GM23338 (cell line): ENCODE measurements around the gene DENND6A. TPM values are rescaled to one million over a fixed set of nuclear protein-coding genes. Genes with fewer than 3 reads are reported as not detected.
A peak's percentile ranks its signal among the peaks of the same experiment; 100 is the strongest.

Source experiments
- ATAC-seq: fragments of 200-7000 bp; cut with Tn5 transposase; 3 replicates; pipeline ENCODE4 v1.9.1; 2020
- DNase-seq: peaks from one replicate; pipeline ENCODE4 v3.0.0-alpha.2; 2015; ENCODE audit warnings: low spot score
- H2AFZ ChIP-seq: fragments of 200-600 bp; sonication (generic); 2 replicates; pipeline ENCODE4 v1.8.0; 2016; ENCODE audit warnings: antibody characterized with exemption, mild to moderate bottlenecking, moderate library complexity
- H3F3A ChIP-seq: fragments of 200-600 bp; sonication (generic); replicated peaks from 2 replicates; pipeline ENCODE4 v1.8.0; 2017; ENCODE audit warnings: antibody characterized with exemption, mixed run types, low read depth
- H3K27ac ChIP-seq: fragments of 200-600 bp; sonication (generic); 2 replicates; pipeline ENCODE4 v1.6.1; 2016; ENCODE audit warnings: low read depth
- H3K27me3 ChIP-seq: fragments of 200-600 bp; sonication (generic); 2 replicates; pipeline ENCODE4 v1.8.0; 2016; ENCODE audit warnings: mild to moderate bottlenecking, mixed run types, moderate library complexity; ENCODE audit not compliant: insufficient read depth
- H3K36me3 ChIP-seq: fragments of 200-600 bp; sonication (generic); 2 replicates; pipeline ENCODE4 v1.8.0; 2016; ENCODE audit warnings: mild to moderate bottlenecking; ENCODE audit not compliant: insufficient read depth
- H3K4me1 ChIP-seq: fragments of 200-600 bp; sonication (generic); 2 replicates; pipeline ENCODE4 v1.8.0; 2016; ENCODE audit warnings: mild to moderate bottlenecking, moderate library complexity; ENCODE audit not compliant: insufficient read depth
- H3K4me2 ChIP-seq: fragments of 200-600 bp; sonication (generic); 2 replicates; pipeline ENCODE4 v1.7.1; 2017; ENCODE audit warnings: mixed run types
- H3K4me3 ChIP-seq: fragments of 200-600 bp; sonication (generic); 2 replicates; pipeline ENCODE4 v1.6.1; 2016; ENCODE audit warnings: mixed run types
- H3K79me2 ChIP-seq: fragments of 200-600 bp; sonication (generic); replicated peaks from 2 replicates; pipeline ENCODE4 v1.8.0; 2017; ENCODE audit warnings: mild to moderate bottlenecking; ENCODE audit not compliant: insufficient read depth
- H3K9me2 ChIP-seq: fragments of 200-600 bp; sonication (generic); 2 replicates; pipeline ENCODE4 v1.8.0; 2017; ENCODE audit not compliant: insufficient read depth
- H4K20me1 ChIP-seq: fragments of 200-600 bp; sonication (generic); replicated peaks from 2 replicates; pipeline ENCODE4 v1.8.0; 2017; ENCODE audit warnings: mild to moderate bottlenecking; ENCODE audit not compliant: insufficient read depth
- H3K27ac Mint-ChIP-seq: 2 replicates; pipeline ENCODE4 v1.8.0; 2020; ENCODE audit warnings: inconsistent platforms, mild to moderate bottlenecking, moderate library complexity, mixed read lengths
- H3K27me3 Mint-ChIP-seq: 3 replicates; pipeline ENCODE4 v1.8.0; 2022; ENCODE audit warnings: low read depth, mild to moderate bottlenecking, moderate library complexity, mixed read lengths, inconsistent platforms; ENCODE audit not compliant: insufficient read depth, poor library complexity
- H3K36me3 Mint-ChIP-seq: 3 replicates; pipeline ENCODE4 v1.8.0; 2021; ENCODE audit warnings: low read depth, mild to moderate bottlenecking, inconsistent platforms, moderate library complexity, mixed read lengths
- H3K4me1 Mint-ChIP-seq: 3 replicates; pipeline ENCODE4 v1.8.0; 2020; ENCODE audit warnings: mild to moderate bottlenecking, inconsistent platforms, mixed read lengths
- H3K4me3 Mint-ChIP-seq: 3 replicates; pipeline ENCODE4 v1.8.0; 2021; ENCODE audit warnings: moderate library complexity, mild to moderate bottlenecking, inconsistent platforms, mixed read lengths
- H3K9me3 Mint-ChIP-seq: 3 replicates; pipeline ENCODE4 v1.8.0; 2020; ENCODE audit warnings: moderate library complexity, mild to moderate bottlenecking, inconsistent platforms, mixed read lengths
- CREB1 ChIP-seq: fragments of 250-450 bp; sonication (Bioruptor Pico); IDR thresholded peaks from 2 replicates; pipeline ENCODE4 v1.5.0; 2020; ENCODE audit warnings: low read depth, mild to moderate bottlenecking, moderate library complexity
- EZH2 ChIP-seq: fragments of 200-600 bp; sonication (generic); IDR thresholded peaks from one replicate; pipeline ENCODE4 v1.8.0; 2017; ENCODE audit warnings: antibody characterized with exemption, mild to moderate bottlenecking, low read depth; ENCODE audit not compliant: unreplicated experiment
- NANOG ChIP-seq: IDR thresholded peaks from 2 replicates; pipeline ENCODE4 v1.6.1; 2016; ENCODE audit warnings: antibody characterized with exemption, borderline replicate concordance
- POLR2AphosphoS5 ChIP-seq: IDR thresholded peaks from 2 replicates; pipeline ENCODE4 v1.6.1; 2016; ENCODE audit warnings: antibody characterized with exemption, low read depth
- STAT1 ChIP-seq: IDR thresholded peaks from one replicate; pipeline ENCODE4 v1.6.1; 2016; ENCODE audit warnings: antibody characterized with exemption; ENCODE audit not compliant: unreplicated experiment
- ZNF331 ChIP-seq: fragments of 250-450 bp; sonication (Bioruptor Pico); IDR thresholded peaks from 2 replicates; pipeline ENCODE4 v1.5.0; 2020; ENCODE audit warnings: low read depth, mild to moderate bottlenecking, moderate library complexity
- polyA plus RNA-seq: library from polyadenylated mRNA; unstranded; fragments of >200 nt; fragmentation: Nextera tagmentation; extraction: Ambion mirVana; gene quantifications from 2 replicates; pipeline ENCODE4 v1.2.1, GENCODE V29; 2016
- total RNA-seq: library from RNA; depleted of rRNA; stranded (reverse); fragments of >200 nt; shearing (Covaris generic); gene quantifications from 2 replicates; pipeline ENCODE4 v1.2.3, GENCODE V29; 2014
- TF ChIP-seq, protein P1 (sequence below): fragments of 250-450 bp; sonication (Bioruptor Pico); IDR thresholded peaks from 2 replicates; pipeline ENCODE4 v1.5.0; 2020; ENCODE audit warnings: mild to moderate bottlenecking, moderate library complexity
- TF ChIP-seq, protein P2 (sequence below), 2 experiments: fragments of 200-600 bp in 1 of 2; sonication (generic) in 1 of 2; conservative IDR thresholded peaks; 2 replicates each; pipeline versions ENCODE4 v1.5.1 to v1.6.1; 2016 to 2017; ENCODE audit warnings: antibody characterized with exemption in 2 of 2, low read depth in 2 of 2, mild to moderate bottlenecking in 2 of 2, moderate library complexity in 1 of 2
- TF ChIP-seq, protein P3 (sequence below): IDR thresholded peaks from one replicate; pipeline ENCODE4 v1.6.1; 2018; ENCODE audit warnings: antibody characterized with exemption; ENCODE audit not compliant: unreplicated experiment

The DENND6A gene
- total and polyA plus RNA-seq, 2 experiments from 2014 or later: 7.5 to 17.5 TPM

DNA sequence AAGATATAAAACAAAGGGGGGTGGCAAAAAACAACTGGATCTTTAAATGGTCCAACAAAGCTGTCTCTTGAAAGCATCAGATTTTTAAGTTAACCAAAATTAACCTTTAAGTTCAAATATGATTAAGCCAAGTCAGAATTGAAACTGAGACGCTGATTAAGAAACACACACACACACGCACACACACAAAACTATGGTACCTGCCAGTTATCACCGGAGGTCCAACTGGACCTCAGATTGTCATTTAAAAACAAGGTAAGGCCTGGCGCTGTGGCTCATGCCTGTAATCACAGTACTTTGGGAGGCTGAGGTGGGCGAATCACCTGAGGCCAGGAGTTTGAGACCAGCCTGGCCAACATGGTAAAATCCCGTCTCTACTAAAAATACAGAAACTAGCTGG lies 106.1 kb downstream of the DENND6A start:
- Histone ChIP-seq H3K4me3 (no peak overlapping the region), H3K4me1 (no peaks in the 10 kb centered on the region), H3K9me2 (no peaks in the 10 kb centered on the region), H3K27ac (no peak overlapping the region), H3F3A (no peaks in the 10 kb centered on the region), H3K36me3 (peaks cover 8% of the 10 kb centered on the region; the same call in 1 of the 2 replicates), H3K79me2 (peaks cover 100% of the 10 kb centered on the region), H3K4me2 (no peak overlapping the region), H2AFZ (no peak overlapping the region), H3K27me3 (no peaks in the 10 kb centered on the region), H4K20me1 (peaks cover 56% of the 10 kb centered on the region)
- ATAC-seq (no peak), DNase-seq (no peak)
- no peaks in the 10 kb centered on the region for H3K27me3 Mint-ChIP-seq
- no peak for TF ChIP-seq POLR2AphosphoS5
- TF ChIP-seq, protein P1, sequence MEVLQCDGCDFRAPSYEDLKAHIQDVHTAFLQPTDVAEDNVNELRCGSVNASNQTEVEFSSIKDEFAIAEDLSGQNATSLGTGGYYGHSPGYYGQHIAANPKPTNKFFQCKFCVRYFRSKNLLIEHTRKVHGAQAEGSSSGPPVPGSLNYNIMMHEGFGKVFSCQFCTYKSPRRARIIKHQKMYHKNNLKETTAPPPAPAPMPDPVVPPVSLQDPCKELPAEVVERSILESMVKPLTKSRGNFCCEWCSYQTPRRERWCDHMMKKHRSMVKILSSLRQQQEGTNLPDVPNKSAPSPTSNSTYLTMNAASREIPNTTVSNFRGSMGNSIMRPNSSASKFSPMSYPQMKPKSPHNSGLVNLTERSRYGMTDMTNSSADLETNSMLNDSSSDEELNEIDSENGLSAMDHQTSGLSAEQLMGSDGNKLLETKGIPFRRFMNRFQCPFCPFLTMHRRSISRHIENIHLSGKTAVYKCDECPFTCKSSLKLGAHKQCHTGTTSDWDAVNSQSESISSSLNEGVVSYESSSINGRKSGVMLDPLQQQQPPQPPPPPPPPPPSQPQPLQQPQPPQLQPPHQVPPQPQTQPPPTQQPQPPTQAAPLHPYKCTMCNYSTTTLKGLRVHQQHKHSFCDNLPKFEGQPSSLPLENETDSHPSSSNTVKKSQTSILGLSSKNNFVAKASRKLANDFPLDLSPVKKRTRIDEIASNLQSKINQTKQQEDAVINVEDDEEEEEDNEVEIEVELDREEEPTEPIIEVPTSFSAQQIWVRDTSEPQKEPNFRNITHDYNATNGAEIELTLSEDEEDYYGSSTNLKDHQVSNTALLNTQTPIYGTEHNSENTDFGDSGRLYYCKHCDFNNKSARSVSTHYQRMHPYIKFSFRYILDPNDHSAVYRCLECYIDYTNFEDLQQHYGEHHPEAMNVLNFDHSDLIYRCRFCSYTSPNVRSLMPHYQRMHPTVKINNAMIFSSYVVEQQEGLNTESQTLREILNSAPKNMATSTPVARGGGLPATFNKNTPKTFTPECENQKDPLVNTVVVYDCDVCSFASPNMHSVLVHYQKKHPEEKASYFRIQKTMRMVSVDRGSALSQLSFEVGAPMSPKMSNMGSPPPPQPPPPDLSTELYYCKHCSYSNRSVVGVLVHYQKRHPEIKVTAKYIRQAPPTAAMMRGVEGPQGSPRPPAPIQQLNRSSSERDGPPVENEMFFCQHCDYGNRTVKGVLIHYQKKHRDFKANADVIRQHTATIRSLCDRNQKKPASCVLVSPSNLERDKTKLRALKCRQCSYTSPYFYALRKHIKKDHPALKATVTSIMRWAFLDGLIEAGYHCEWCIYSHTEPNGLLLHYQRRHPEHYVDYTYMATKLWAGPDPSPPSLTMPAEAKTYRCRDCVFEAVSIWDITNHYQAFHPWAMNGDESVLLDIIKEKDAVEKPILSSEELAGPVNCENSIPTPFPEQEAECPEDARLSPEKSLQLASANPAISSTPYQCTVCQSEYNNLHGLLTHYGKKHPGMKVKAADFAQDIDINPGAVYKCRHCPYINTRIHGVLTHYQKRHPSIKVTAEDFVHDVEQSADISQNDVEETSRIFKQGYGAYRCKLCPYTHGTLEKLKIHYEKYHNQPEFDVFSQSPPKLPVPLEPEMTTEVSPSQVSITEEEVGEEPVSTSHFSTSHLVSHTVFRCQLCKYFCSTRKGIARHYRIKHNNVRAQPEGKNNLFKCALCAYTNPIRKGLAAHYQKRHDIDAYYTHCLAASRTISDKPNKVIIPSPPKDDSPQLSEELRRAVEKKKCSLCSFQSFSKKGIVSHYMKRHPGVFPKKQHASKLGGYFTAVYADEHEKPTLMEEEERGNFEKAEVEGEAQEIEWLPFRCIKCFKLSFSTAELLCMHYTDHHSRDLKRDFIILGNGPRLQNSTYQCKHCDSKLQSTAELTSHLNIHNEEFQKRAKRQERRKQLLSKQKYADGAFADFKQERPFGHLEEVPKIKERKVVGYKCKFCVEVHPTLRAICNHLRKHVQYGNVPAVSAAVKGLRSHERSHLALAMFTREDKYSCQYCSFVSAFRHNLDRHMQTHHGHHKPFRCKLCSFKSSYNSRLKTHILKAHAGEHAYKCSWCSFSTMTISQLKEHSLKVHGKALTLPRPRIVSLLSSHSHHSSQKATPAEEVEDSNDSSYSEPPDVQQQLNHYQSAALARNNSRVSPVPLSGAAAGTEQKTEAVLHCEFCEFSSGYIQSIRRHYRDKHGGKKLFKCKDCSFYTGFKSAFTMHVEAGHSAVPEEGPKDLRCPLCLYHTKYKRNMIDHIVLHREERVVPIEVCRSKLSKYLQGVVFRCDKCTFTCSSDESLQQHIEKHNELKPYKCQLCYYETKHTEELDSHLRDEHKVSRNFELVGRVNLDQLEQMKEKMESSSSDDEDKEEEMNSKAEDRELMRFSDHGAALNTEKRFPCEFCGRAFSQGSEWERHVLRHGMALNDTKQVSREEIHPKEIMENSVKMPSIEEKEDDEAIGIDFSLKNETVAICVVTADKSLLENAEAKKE (CRISPR knock-in tag): no peak
- TF ChIP-seq EZH2: no peak
- no peak for TF ChIP-seq CREB1 (CRISPR knock-in tag)
- no peak overlapping the region; the same call in 2 of the 3 replicates for H3K4me3 Mint-ChIP-seq
- no peaks in the 10 kb centered on the region for H3K4me1 Mint-ChIP-seq
- H3K27ac Mint-ChIP-seq: peak overlapping the region; percentile 51
- peaks cover 17% of the 10 kb centered on the region; the same call in 2 of the 3 replicates for H3K36me3 Mint-ChIP-seq
- H3K9me3 Mint-ChIP-seq: no peaks in the 10 kb centered on the region

DNA sequence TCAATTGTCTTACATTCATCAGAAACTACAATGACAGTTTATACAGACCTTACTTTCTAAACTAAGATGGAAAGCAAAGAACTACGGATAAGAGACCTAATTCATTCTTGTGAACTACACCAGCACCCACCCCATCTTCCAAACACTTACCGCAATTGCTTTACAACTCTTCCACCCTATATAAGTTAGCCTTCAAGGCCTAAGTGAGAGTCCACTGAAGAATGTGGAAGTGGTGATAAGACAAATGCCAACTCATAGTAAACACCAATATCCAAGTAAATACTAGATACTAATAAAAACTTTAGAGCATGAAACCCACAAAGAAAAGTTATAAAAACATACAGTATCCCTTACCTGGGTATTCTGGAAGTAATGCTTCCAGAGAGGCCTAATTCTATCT lies 109.3 kb downstream of the DENND6A start:
- no peak overlapping the region; the same call in 1 of the 2 replicates for H3K27ac Mint-ChIP-seq
- H3K4me3 ChIP-seq: no peak overlapping the region
- H3K4me2 ChIP-seq: no peak overlapping the region
- no peaks in the 10 kb centered on the region for H3K9me3 Mint-ChIP-seq
- no peak for ATAC-seq
- no peaks in the 10 kb centered on the region for H3K27me3 ChIP-seq
- no peaks in the 10 kb centered on the region for H3K27me3 Mint-ChIP-seq
- peaks cover 98% of the 10 kb centered on the region for H3K79me2 ChIP-seq
- H3K9me2 ChIP-seq: no peaks in the 10 kb centered on the region
- peaks cover 33% of the 10 kb centered on the region for H3K36me3 Mint-ChIP-seq
- H3K4me1 ChIP-seq: no peaks in the 10 kb centered on the region
- no peak for DNase-seq
- H3F3A ChIP-seq: no peaks in the 10 kb centered on the region
- no peaks in the 10 kb centered on the region for H3K4me1 Mint-ChIP-seq
- H4K20me1 ChIP-seq: peaks cover 70% of the 10 kb centered on the region
- H2AFZ ChIP-seq: no peak overlapping the region
- H3K27ac ChIP-seq: peak overlapping the region; percentile 56; the same call in 1 of the 2 replicates
- peaks cover 22% of the 10 kb centered on the region; the same call in 1 of the 2 replicates for H3K36me3 ChIP-seq
- no peak overlapping the region for H3K4me3 Mint-ChIP-seq
- TF ChIP-seq ZNF331: no peak
- TF ChIP-seq STAT1: no peak
- TF ChIP-seq POLR2AphosphoS5: no peak
- no peak for TF ChIP-seq NANOG
- TF ChIP-seq CREB1 (CRISPR knock-in tag): no peak
- no peak for TF ChIP-seq EZH2
- TF ChIP-seq, protein P2, sequence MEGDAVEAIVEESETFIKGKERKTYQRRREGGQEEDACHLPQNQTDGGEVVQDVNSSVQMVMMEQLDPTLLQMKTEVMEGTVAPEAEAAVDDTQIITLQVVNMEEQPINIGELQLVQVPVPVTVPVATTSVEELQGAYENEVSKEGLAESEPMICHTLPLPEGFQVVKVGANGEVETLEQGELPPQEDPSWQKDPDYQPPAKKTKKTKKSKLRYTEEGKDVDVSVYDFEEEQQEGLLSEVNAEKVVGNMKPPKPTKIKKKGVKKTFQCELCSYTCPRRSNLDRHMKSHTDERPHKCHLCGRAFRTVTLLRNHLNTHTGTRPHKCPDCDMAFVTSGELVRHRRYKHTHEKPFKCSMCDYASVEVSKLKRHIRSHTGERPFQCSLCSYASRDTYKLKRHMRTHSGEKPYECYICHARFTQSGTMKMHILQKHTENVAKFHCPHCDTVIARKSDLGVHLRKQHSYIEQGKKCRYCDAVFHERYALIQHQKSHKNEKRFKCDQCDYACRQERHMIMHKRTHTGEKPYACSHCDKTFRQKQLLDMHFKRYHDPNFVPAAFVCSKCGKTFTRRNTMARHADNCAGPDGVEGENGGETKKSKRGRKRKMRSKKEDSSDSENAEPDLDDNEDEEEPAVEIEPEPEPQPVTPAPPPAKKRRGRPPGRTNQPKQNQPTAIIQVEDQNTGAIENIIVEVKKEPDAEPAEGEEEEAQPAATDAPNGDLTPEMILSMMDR (conservative IDR thresholded peaks at IDR 0.05; ENCODE audit: low read depth in 2 of 2): no peak
- TF ChIP-seq, protein P3, sequence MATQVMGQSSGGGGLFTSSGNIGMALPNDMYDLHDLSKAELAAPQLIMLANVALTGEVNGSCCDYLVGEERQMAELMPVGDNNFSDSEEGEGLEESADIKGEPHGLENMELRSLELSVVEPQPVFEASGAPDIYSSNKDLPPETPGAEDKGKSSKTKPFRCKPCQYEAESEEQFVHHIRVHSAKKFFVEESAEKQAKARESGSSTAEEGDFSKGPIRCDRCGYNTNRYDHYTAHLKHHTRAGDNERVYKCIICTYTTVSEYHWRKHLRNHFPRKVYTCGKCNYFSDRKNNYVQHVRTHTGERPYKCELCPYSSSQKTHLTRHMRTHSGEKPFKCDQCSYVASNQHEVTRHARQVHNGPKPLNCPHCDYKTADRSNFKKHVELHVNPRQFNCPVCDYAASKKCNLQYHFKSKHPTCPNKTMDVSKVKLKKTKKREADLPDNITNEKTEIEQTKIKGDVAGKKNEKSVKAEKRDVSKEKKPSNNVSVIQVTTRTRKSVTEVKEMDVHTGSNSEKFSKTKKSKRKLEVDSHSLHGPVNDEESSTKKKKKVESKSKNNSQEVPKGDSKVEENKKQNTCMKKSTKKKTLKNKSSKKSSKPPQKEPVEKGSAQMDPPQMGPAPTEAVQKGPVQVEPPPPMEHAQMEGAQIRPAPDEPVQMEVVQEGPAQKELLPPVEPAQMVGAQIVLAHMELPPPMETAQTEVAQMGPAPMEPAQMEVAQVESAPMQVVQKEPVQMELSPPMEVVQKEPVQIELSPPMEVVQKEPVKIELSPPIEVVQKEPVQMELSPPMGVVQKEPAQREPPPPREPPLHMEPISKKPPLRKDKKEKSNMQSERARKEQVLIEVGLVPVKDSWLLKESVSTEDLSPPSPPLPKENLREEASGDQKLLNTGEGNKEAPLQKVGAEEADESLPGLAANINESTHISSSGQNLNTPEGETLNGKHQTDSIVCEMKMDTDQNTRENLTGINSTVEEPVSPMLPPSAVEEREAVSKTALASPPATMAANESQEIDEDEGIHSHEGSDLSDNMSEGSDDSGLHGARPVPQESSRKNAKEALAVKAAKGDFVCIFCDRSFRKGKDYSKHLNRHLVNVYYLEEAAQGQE: no peak
